AG09309 (cell line): ENCODE results near the gene SLC5A5.

Experiments used
- DNase-seq: peaks from one replicate; pipeline ENCODE4 v3.0.0-alpha.2; 2010; ENCODE audit warnings: low read depth
- H3K4me3 ChIP-seq: 2 replicates; pipeline ENCODE4 v1.5.1; 2011; ENCODE audit warnings: mild to moderate bottlenecking, low read depth, low read length, moderate library complexity; ENCODE audit not compliant: control insufficient read depth
- CTCF ChIP-seq: IDR thresholded peaks from 2 replicates; pipeline ENCODE4 v1.5.1; 2011; ENCODE audit warnings: mild to moderate bottlenecking, low read depth, low read length, inconsistent platforms; ENCODE audit not compliant: insufficient read depth, control insufficient read depth; ENCODE audit errors: missing control alignments

Gene SLC5A5

GRCh38 chr19:17832443-17833208 is 39.1 kb upstream of the SLC5A5 start:
- H3K4me3 ChIP-seq = no peak overlapping the region
- no peak for DNase-seq
- no peak for TF ChIP-seq CTCF

GRCh38 chr19:17834350-17835181 is 37.2 kb upstream of the SLC5A5 start:
- no peak for DNase-seq
- TF ChIP-seq CTCF = peak; percentile 12
- no peak overlapping the region for H3K4me3 ChIP-seq

- no peak for TF ChIP-seq CTCF
- DNase-seq = no peak
- H3K4me3 ChIP-seq = no peak overlapping the region
These were observed 36.4 kb upstream of the SLC5A5 start for GRCh38 chr19:17835182-17836006.

GRCh38 chr19:17836530-17836929 is 35.2 kb upstream of the SLC5A5 start:
- no peak for TF ChIP-seq CTCF
- H3K4me3 ChIP-seq = no peak overlapping the region
- DNase-seq = no peak

- no peak overlapping the region for H3K4me3 ChIP-seq
- DNase-seq = no peak
- TF ChIP-seq CTCF = no peak
These were observed 33.8 kb upstream of the SLC5A5 start for GRCh38 chr19:17837972-17838371.

GRCh38 chr19:17840019-17840418 is 31.7 kb upstream of the SLC5A5 start:
- no peak for DNase-seq
- H3K4me3 ChIP-seq = no peak overlapping the region
- no peak for TF ChIP-seq CTCF
